Right lobe of liver (tissue), 6 donors: ENCODE data around the gene CERS3. TPM values are rescaled to one million over a fixed set of nuclear protein-coding genes. Genes with fewer than 3 reads are reported as not detected.
"Not testable (repeated sequence)": the region's sequence is repeated elsewhere in the genome, so short reads cannot be mapped to it uniquely, and the experiment has no call there.

Experiments used
- ATAC-seq, 4 donors: fragments of 200-7000 bp; cut with Tn5 transposase; one replicate each; pipeline ENCODE4 v1.9.1; 2020; ENCODE audit warnings: mild to moderate bottlenecking in 4 of 4, moderate library complexity in 4 of 4
- DNase-seq, 3 donors: peaks; one replicate each; pipeline ENCODE4 v3.0.0-alpha.2; 2020
- H3K27ac ChIP-seq, 3 donors: fragments of 200-600 bp; one replicate each; pipeline ENCODE4 v1.8.0; 2022
- H3K27me3 ChIP-seq, 2 donors: fragments of 200-600 bp; one replicate each; pipeline ENCODE4 v1.8.0; 2022
- H3K36me3 ChIP-seq, 4 donors: fragments of 200-600 bp; sonication (generic) in 1 of 4; one replicate each; pipeline versions ENCODE4 v1.5.1 to v1.8.0; 2017 to 2022; ENCODE audit warnings: control low read depth in 1 of 4
- H3K4me1 ChIP-seq, 4 donors: fragments of 200-600 bp; sonication (generic) in 1 of 4; one replicate each; pipeline versions ENCODE4 v1.5.1 to v1.8.0; 2017 to 2022; ENCODE audit warnings: control low read depth in 1 of 4
- H3K4me3 ChIP-seq, 3 donors: fragments of 200-600 bp; one replicate each; pipeline ENCODE4 v1.8.0; 2022
- H3K9me3 ChIP-seq, 4 donors: fragments of 200-600 bp; sonication (generic) in 1 of 4; one replicate each; pipeline versions ENCODE4 v1.5.1 to v1.8.0; 2017 to 2022; ENCODE audit warnings: control low read depth in 1 of 4
- CTCF ChIP-seq, 4 donors: fragments of 200-600 bp in 3 of 4; fragments of 450-650 bp in 1 of 4; IDR thresholded peaks; one replicate each; pipeline versions ENCODE4 v1.5.1 to v1.8.0; 2016 to 2022; ENCODE audit warnings: antibody characterized with exemption in 4 of 4, mild to moderate bottlenecking in 2 of 4
- POLR2A ChIP-seq: fragments of 450-650 bp; IDR thresholded peaks from one replicate; pipeline ENCODE4 v1.6.1; 2017; ENCODE audit warnings: antibody characterized with exemption, mild to moderate bottlenecking
- WGBS: methylation state at CpG from one replicate; pipeline ENCODE4 v1.1.6; 2018; ENCODE audit warnings: low coverage, low lambda C conversion rate; ENCODE audit not compliant: insufficient coverage; ENCODE audit errors: missing lambda C conversion rate; 5-methylcytosine and 5-hydroxymethylcytosine counted together
- intact Hi-C, 2 donors: fragments of 100-400 bp; cut with DNase I; formaldehyde crosslinking; loops; one replicate each; pipeline versions ENCODE4 v1.11.2 to v1.14.1; 2022
- total RNA-seq, 6 experiments: library from RNA; depleted of rRNA in 2 of 6; stranded (reverse); fragments of >200 nt in 2 of 6; fragmentation: NEBNext Ultra II Directional in 3 of 6; extraction: Animal tissue kit (Norgen Biotek cat#: 25700) in 3 of 6; gene quantifications; one replicate each; pipeline versions ENCODE4 v1.1.0 to v1.2.4, GENCODE V29; 2016 to 2023
- donor health status: DM: no; HTN: yes; CAD: no.
- donor health status: DM: no; HTN: no; CAD: no.
- donor health status: DM: no; HTN: no; CAD: no.
- donor health status: DM: no; HTN: yes; CAD: no.
- donor health status: DM: no; HTN: yes; CAD: no.

The CERS3 gene
- total RNA-seq, 6 experiments from 2014 or later = not detected

GRCh38 chr15:100448481-100448880, 80.3 kb downstream of the CERS3 start:
- Histone ChIP-seq H3K27ac (no peak overlapping the region), H3K27me3 (no peaks in the 10 kb centered on the region), H3K36me3 (no peaks in the 10 kb centered on the region), H3K4me1 (no peaks in the 10 kb centered on the region), H3K9me3 (no peaks in the 10 kb centered on the region), H3K4me3 (no peak overlapping the region)
- no peak for DNase-seq
- intact Hi-C loops = no loop called here
- WGBS = no CpG with 5 or more reads among the region's 2 CpGs
- ATAC-seq = no peak
- TF ChIP-seq CTCF (IDR thresholded peaks at IDR 0.05) (no peak), POLR2A (no peak)

- H3K9me3 ChIP-seq, intact Hi-C loops, H3K36me3 ChIP-seq, DNase-seq, H3K4me3 ChIP-seq, H3K4me1 ChIP-seq, H3K27ac ChIP-seq, ATAC-seq, H3K27me3 ChIP-seq: not testable (repeated sequence)
- 64% methylated on average over 10 of the region's 11 CpGs for WGBS
Observed at GRCh38 chr15:100441063-100441462, 87.7 kb downstream of the CERS3 start.

DNA sequence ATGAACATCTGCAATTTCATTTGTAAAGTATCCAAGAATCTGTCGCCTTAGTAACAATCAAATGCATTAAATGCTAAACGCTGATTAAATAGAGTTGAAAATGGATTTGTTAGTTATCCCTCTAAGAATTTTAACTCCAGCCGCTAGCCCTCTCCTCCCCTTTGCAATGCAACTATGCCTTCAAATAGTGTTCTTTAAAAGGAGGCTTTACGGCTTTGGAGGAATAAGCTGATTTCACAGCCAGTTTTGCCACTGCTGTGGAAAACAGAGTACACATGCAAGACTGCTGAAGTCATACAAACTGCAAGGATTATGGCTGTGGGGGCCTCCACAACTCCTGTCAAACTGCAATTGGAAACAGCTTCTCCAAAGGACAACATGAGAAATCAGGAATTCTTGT, 89.2 kb downstream of the CERS3 start:
- no peak overlapping the region for H3K4me3 ChIP-seq
- H3K27me3 ChIP-seq = no peaks in the 10 kb centered on the region
- H3K4me1 ChIP-seq = no peaks in the 10 kb centered on the region
- DNase-seq (no peak), ATAC-seq (no peak)
- TF ChIP-seq POLR2A (no peak), CTCF (IDR thresholded peaks at IDR 0.05) (no peak)
- no peak overlapping the region for H3K27ac ChIP-seq
- H3K9me3 ChIP-seq = no peaks in the 10 kb centered on the region
- WGBS = 83% methylated on average over 4 of the region's 4 CpGs
- no peaks in the 10 kb centered on the region for H3K36me3 ChIP-seq
- intact Hi-C loops = no loop called here

- no peak for TF ChIP-seq CTCF (IDR thresholded peaks at IDR 0.05)
- TF ChIP-seq POLR2A = no peak
- Histone ChIP-seq H3K4me3 (no peak overlapping the region), H3K4me1 (no peaks in the 10 kb centered on the region), H3K9me3 (no peaks in the 10 kb centered on the region), H3K27me3 (no peaks in the 10 kb centered on the region), H3K27ac (no peak overlapping the region), H3K36me3 (no peaks in the 10 kb centered on the region)
- 49% methylated on average over 2 of the region's 2 CpGs for WGBS
- ATAC-seq (peak in 3 of 4 donors; percentile 32 to 39 (median 33)), DNase-seq (peak; percentile 56 to 71 (median 60))
- intact Hi-C loops = no loop called here
Observed at GRCh38 chr15:100438570-100438969, 90.2 kb downstream of the CERS3 start.

- ATAC-seq (no peak), DNase-seq (no peak)
- Histone ChIP-seq H3K27me3 (no peaks in the 10 kb centered on the region), H3K9me3 (no peaks in the 10 kb centered on the region), H3K4me1 (no peaks in the 10 kb centered on the region), H3K36me3 (no peaks in the 10 kb centered on the region), H3K27ac (no peak overlapping the region), H3K4me3 (no peak overlapping the region)
- TF ChIP-seq CTCF (IDR thresholded peaks at IDR 0.05) (no peak), POLR2A (no peak)
- 83% methylated on average over 3 of the region's 3 CpGs for WGBS
- intact Hi-C loops = no loop called here
Observed at GRCh38 chr15:100437261-100437660, 91.5 kb downstream of the CERS3 start.
